Measurements from ENCODE around the gene PTBP3.

The PTBP3 gene

GRCh38 chr9:112325127-112325526, 8.3 kb downstream of the PTBP3 start:
- Histone ChIP-seq H4K20me1 (ENCODE audit: insufficient read depth, low read length, poor library complexity, severe bottlenecking) (peaks cover 65% of the 10 kb centered on the region), H3K9me2 (replicated peaks; ENCODE audit: low read depth, low read length) (no peaks in the 10 kb centered on the region), H3K9ac (ENCODE audit: low read depth, low read length, poor library complexity, severe bottlenecking) (no peak overlapping the region), H3F3A (ENCODE audit: low read depth) (no peaks in the 10 kb centered on the region), H3K36me3 (ENCODE audit: insufficient read depth, low read length) (peaks cover 12% of the 10 kb centered on the region; the same call in 1 of the 2 replicates), H3K4me1 (ENCODE audit: insufficient read depth, low read length, poor library complexity, severe bottlenecking) (peaks cover 33% of the 10 kb centered on the region), H3K27me3 (ENCODE audit: insufficient read depth, low read length, poor library complexity, severe bottlenecking) (no peaks in the 10 kb centered on the region), H3K79me2 (ENCODE audit: insufficient read depth, low read length) (peaks cover 99% of the 10 kb centered on the region), H3K4me3 (ENCODE audit: low read length, poor library complexity, severe bottlenecking) (no peak overlapping the region), H3K9me3 (ENCODE audit: insufficient read depth, low read depth, low read length) (no peaks in the 10 kb centered on the region; the same call in 1 of the 2 replicates), H2AFZ (ENCODE audit: low read length) (no peak overlapping the region), H3K4me2 (ENCODE audit: low read depth, low read length, poor library complexity, severe bottlenecking) (no peak overlapping the region)
- no peak for TF ChIP-seq CTCF (conservative IDR thresholded peaks at IDR 0.05; ENCODE audit: low read length)
- TF ChIP-seq EZH2phosphoT487 (IDR thresholded peaks at IDR 0.05; ENCODE audit: borderline replicate concordance), result no peak

DNA sequence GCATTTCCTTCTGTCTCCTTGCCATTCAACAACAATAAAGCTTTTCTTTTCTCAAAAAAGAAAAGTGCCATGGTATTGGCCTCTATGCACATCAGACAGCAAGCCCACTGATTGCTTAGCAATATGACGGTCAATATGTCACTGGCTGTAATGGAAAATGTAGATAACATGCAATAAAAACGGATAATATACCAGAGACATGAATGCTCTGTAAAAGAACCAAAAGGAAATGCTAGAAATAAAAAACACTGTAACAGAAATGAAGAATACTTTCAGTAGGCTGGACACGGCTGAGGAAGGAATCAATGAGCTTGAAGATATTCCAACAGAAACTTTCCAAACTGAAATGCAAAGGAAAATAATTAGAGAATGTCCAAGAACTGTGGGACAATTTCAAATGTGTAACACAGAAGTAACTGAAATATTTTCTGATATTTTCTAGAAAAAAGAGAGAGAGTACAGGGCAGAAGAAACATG, 10.0 kb downstream of the PTBP3 start:
- H3K27me3 ChIP-seq (ENCODE audit: insufficient read depth, low read length, poor library complexity, severe bottlenecking), result no peaks in the 10 kb centered on the region
- H3K9ac ChIP-seq (ENCODE audit: low read depth, low read length, poor library complexity, severe bottlenecking), result no peak overlapping the region
- peaks cover 12% of the 10 kb centered on the region; the same call in 1 of the 2 replicates for H3K36me3 ChIP-seq (ENCODE audit: insufficient read depth, low read length)
- no peak overlapping the region for H2AFZ ChIP-seq (ENCODE audit: low read length)
- H3K4me2 ChIP-seq (ENCODE audit: low read depth, low read length, poor library complexity, severe bottlenecking), result no peak overlapping the region
- H3K4me1 ChIP-seq (ENCODE audit: insufficient read depth, low read length, poor library complexity, severe bottlenecking), result peaks cover 23% of the 10 kb centered on the region
- H3K9me2 ChIP-seq (replicated peaks; ENCODE audit: low read depth, low read length), result no peaks in the 10 kb centered on the region
- no peak for TF ChIP-seq EZH2phosphoT487 (IDR thresholded peaks at IDR 0.05; ENCODE audit: borderline replicate concordance)
- no peak for TF ChIP-seq CTCF (conservative IDR thresholded peaks at IDR 0.05; ENCODE audit: low read length)
- no peaks in the 10 kb centered on the region; the same call in 1 of the 2 replicates for H3K9me3 ChIP-seq (ENCODE audit: insufficient read depth, low read depth, low read length)
- H3K79me2 ChIP-seq (ENCODE audit: insufficient read depth, low read length), result peaks cover 98% of the 10 kb centered on the region
- no peaks in the 10 kb centered on the region for H3F3A ChIP-seq (ENCODE audit: low read depth)
- no peak overlapping the region for H3K4me3 ChIP-seq (ENCODE audit: low read length, poor library complexity, severe bottlenecking)
- H4K20me1 ChIP-seq (ENCODE audit: insufficient read depth, low read length, poor library complexity, severe bottlenecking), result peaks cover 59% of the 10 kb centered on the region

GRCh38 chr9:112322701-112323377, 10.6 kb downstream of the PTBP3 start:
- no peak overlapping the region for H3K4me3 ChIP-seq (ENCODE audit: low read length, poor library complexity, severe bottlenecking)
- H3K9ac ChIP-seq (ENCODE audit: low read depth, low read length, poor library complexity, severe bottlenecking), result no peak overlapping the region
- H3K79me2 ChIP-seq (ENCODE audit: insufficient read depth, low read length), result peaks cover 98% of the 10 kb centered on the region
- H3K36me3 ChIP-seq (ENCODE audit: insufficient read depth, low read length), result peaks cover 12% of the 10 kb centered on the region; the same call in 1 of the 2 replicates
- peaks cover 59% of the 10 kb centered on the region for H4K20me1 ChIP-seq (ENCODE audit: insufficient read depth, low read length, poor library complexity, severe bottlenecking)
- H2AFZ ChIP-seq (ENCODE audit: low read length), result no peak overlapping the region
- H3K4me1 ChIP-seq (ENCODE audit: insufficient read depth, low read length, poor library complexity, severe bottlenecking), result peaks cover 17% of the 10 kb centered on the region
- no peaks in the 10 kb centered on the region for H3K27me3 ChIP-seq (ENCODE audit: insufficient read depth, low read length, poor library complexity, severe bottlenecking)
- H3K9me2 ChIP-seq (replicated peaks; ENCODE audit: low read depth, low read length), result no peaks in the 10 kb centered on the region
- TF ChIP-seq EZH2phosphoT487 (IDR thresholded peaks at IDR 0.05; ENCODE audit: borderline replicate concordance) (no peak), CTCF (conservative IDR thresholded peaks at IDR 0.05; ENCODE audit: low read length) (no peak)
- H3F3A ChIP-seq (ENCODE audit: low read depth), result no peaks in the 10 kb centered on the region
- H3K4me2 ChIP-seq (ENCODE audit: low read depth, low read length, poor library complexity, severe bottlenecking), result no peak overlapping the region
- no peaks in the 10 kb centered on the region; the same call in 1 of the 2 replicates for H3K9me3 ChIP-seq (ENCODE audit: insufficient read depth, low read depth, low read length)

Data from Loucy (cell line).